BE2C (cell line): ENCODE results near the gene VAV2.

Experiments
- DNase-seq: peaks from one replicate; pipeline ENCODE4 v3.0.0-alpha.2; 2020
- H3K27me3 ChIP-seq: fragments of 250-450 bp; sonication (Bioruptor Pico); 2 replicates; pipeline ENCODE4 v1.5.1; 2020; ENCODE audit warnings: mild to moderate bottlenecking
- H3K36me3 ChIP-seq: fragments of 250-450 bp; sonication (Bioruptor Pico); 2 replicates; pipeline ENCODE4 v1.5.1; 2020; ENCODE audit warnings: mild to moderate bottlenecking
- H3K4me1 ChIP-seq: fragments of 250-450 bp; sonication (Bioruptor Pico); 2 replicates; pipeline ENCODE4 v1.5.1; 2020
- H3K4me3 ChIP-seq: 2 replicates; pipeline ENCODE4 v1.5.1; 2011; ENCODE audit warnings: low read depth, low read length
- H3K9me3 ChIP-seq: fragments of 250-450 bp; sonication (Bioruptor Pico); 2 replicates; pipeline ENCODE4 v1.5.1; 2020
- TF ChIP-seq, protein P1 (sequence below): IDR thresholded peaks from 2 replicates; pipeline ENCODE4 v1.5.1; 2012; ENCODE audit warnings: mild to moderate bottlenecking, low read depth, low read length

VAV2 gene

DNA sequence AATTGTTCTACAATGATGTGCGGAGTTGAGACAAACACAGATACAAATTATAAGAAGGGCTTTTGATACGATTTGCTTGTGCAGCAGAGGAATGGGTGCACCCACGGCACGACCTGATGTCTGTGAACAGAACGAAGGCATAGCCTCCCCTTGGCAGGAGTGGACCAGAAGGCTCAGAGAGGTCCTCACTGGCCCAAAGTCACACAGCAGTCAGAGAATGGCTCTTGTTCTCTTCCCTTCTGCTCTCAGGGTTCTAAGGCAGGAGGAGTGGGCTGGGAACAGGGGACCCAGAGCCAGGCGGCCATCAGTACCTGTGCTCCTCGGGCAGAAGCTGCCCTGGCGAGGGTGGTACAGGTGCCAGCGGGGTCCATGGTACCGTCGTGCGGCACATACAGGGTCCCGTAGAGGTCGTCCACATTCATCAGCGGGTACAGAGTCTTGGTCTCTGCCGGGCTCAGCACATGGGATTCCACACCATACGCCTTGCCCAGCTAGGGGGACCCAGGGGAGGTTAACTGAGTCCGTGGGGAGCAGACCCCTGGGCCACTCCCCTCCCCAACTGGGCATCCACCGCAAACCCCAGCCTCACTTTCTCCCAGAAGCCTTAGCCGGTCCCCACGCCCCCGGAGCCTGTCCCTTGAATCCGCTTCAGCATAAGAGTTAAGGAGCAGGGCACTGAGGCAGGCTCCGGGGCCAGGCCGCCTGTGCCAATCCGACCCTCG, 261.0 kb downstream of the VAV2 start:
- no peaks in the 10 kb centered on the region for H3K36me3 ChIP-seq
- H3K27me3 ChIP-seq, result no peaks in the 10 kb centered on the region
- H3K9me3 ChIP-seq, result no peaks in the 10 kb centered on the region
- no peak for DNase-seq
- peaks cover 5% of the 10 kb centered on the region for H3K4me1 ChIP-seq
- H3K4me3 ChIP-seq, result no peak overlapping the region
- TF ChIP-seq, protein P1, sequence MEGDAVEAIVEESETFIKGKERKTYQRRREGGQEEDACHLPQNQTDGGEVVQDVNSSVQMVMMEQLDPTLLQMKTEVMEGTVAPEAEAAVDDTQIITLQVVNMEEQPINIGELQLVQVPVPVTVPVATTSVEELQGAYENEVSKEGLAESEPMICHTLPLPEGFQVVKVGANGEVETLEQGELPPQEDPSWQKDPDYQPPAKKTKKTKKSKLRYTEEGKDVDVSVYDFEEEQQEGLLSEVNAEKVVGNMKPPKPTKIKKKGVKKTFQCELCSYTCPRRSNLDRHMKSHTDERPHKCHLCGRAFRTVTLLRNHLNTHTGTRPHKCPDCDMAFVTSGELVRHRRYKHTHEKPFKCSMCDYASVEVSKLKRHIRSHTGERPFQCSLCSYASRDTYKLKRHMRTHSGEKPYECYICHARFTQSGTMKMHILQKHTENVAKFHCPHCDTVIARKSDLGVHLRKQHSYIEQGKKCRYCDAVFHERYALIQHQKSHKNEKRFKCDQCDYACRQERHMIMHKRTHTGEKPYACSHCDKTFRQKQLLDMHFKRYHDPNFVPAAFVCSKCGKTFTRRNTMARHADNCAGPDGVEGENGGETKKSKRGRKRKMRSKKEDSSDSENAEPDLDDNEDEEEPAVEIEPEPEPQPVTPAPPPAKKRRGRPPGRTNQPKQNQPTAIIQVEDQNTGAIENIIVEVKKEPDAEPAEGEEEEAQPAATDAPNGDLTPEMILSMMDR, result no peak

DNA sequence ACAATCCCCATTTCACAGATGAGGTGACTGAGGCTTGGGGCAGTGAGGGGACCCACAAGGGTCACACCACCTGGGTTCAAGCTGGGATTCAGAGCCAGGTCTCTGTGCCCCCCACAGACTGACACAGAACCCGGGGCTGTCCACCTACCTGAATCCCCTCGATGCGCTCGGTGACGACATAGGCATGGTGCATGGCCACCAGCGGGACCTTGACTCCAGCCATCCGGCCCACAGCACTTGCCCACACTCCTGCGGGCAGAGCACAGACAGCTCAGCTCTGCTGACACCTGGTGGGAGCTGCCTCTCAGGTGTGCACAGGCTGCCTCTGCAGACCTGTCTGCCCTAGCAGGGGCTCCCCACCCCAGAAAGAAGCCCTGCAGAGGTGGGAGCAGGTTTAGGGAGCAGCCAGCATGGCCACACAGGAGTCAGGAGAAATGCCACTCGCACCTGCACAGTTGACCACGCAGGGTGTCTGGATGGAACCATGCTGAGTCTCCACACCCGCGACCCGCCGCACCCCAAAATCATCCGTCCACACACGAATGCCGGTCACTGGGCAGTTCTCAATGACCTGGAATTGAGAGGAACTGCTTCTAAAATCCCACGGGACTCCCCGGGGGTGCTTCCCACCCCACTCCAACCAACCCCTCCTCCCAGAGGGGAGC, 262.4 kb downstream of the VAV2 start:
- Histone ChIP-seq H3K9me3 (no peaks in the 10 kb centered on the region), H3K27me3 (no peaks in the 10 kb centered on the region), H3K4me3 (no peak overlapping the region), H3K4me1 (peaks cover 5% of the 10 kb centered on the region), H3K36me3 (no peaks in the 10 kb centered on the region)
- no peak for DNase-seq
- TF ChIP-seq, protein P1, result no peak

- no peak for DNase-seq
Observed at GRCh38 chr9:133728856-133729616, 263.1 kb downstream of the VAV2 start.

DNA sequence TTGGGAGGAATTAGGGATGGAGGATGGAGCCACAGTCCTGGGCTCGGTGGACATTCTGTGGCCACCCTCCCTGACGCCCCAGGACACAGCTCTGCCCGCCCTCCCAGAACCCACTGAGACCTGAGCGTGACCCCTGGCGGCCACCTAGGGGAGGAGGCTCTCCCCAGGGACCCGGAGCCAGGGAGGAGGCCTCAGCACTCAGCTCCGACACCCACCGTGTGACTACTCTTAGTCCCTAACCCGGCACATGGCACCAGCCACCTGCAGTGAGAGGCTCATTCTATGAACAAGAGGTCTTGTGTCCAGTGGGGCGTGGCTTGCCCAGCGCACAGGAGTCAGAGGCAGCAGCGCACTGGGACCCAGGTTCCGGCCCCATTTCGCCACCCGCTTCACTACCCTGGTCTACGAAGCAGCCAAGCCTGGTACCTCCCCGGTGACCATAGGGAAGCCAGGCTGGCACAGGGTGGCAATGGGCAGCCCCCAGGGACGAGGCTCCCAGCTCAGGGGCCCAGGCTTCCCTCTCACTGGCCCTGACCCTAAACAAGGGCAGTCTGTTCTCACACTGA, 264.2 kb downstream of the VAV2 start:
- peaks cover 5% of the 10 kb centered on the region for H3K4me1 ChIP-seq
- TF ChIP-seq, protein P1, result 0 out of 2 replicates have a peak, but pooled peaks have one; percentile 1
- no peak overlapping the region for H3K4me3 ChIP-seq
- no peaks in the 10 kb centered on the region for H3K36me3 ChIP-seq
- H3K9me3 ChIP-seq, result no peaks in the 10 kb centered on the region
- DNase-seq, result peak; percentile 15
- H3K27me3 ChIP-seq, result no peaks in the 10 kb centered on the region

More at GRCh38 chr9:133728856-133729616, 263.1 kb downstream of the VAV2 start:
- Histone ChIP-seq H3K36me3 (no peaks in the 10 kb centered on the region), H3K4me3 (no peak overlapping the region), H3K4me1 (peaks cover 5% of the 10 kb centered on the region), H3K9me3 (no peaks in the 10 kb centered on the region), H3K27me3 (no peaks in the 10 kb centered on the region)
- TF ChIP-seq, protein P1, result no peak

GRCh38 chr9:133727277-133727875, 264.7 kb downstream of the VAV2 start:
- TF ChIP-seq, protein P1, result peak; percentile 17; the same call in 1 of the 2 replicates
- H3K9me3 ChIP-seq, result no peaks in the 10 kb centered on the region
- H3K4me1 ChIP-seq, result peaks cover 5% of the 10 kb centered on the region
- no peaks in the 10 kb centered on the region for H3K27me3 ChIP-seq
- peak; percentile 24 for DNase-seq
- H3K4me3 ChIP-seq, result no peak overlapping the region
- no peaks in the 10 kb centered on the region for H3K36me3 ChIP-seq
